Mesenchymal stem cell (in vitro differentiated cells and primary cell): ENCODE data around the gene CFTR.
"Not testable (repeated sequence)": the region's sequence is repeated elsewhere in the genome, so short reads cannot be mapped to it uniquely, and the experiment has no call there.

Source experiments
- DNase-seq: peaks from one replicate; pipeline ENCODE4 v3.0.0-alpha.2; 2013
- H2AFZ ChIP-seq: one replicate; pipeline ENCODE4 v1.6.1; 2013; ENCODE audit warnings: low read depth, mild to moderate bottlenecking, control low read depth, inconsistent platforms, low read length, moderate library complexity
- H2AK5ac ChIP-seq: 2 replicates; pipeline ENCODE4 v1.6.1; 2013; ENCODE audit warnings: low read length, moderate library complexity, mild to moderate bottlenecking, inconsistent platforms; ENCODE audit not compliant: severe bottlenecking
- H2BK120ac ChIP-seq: one replicate; pipeline ENCODE4 v1.6.1; 2013; ENCODE audit warnings: low read depth, mild to moderate bottlenecking, inconsistent platforms, low read length, moderate library complexity
- H2BK12ac ChIP-seq, 2 experiments: one replicate each; pipeline ENCODE4 v1.6.1; 2013; ENCODE audit warnings: inconsistent platforms in 2 of 2, low read length in 2 of 2, mild to moderate bottlenecking in 2 of 2, moderate library complexity in 2 of 2, control low read depth in 1 of 2
- H2BK15ac ChIP-seq: one replicate; pipeline ENCODE4 v1.6.1; 2013; ENCODE audit warnings: mild to moderate bottlenecking, low read depth, inconsistent platforms; ENCODE audit not compliant: poor library complexity, severe bottlenecking
- H2BK5ac ChIP-seq: 2 replicates; pipeline ENCODE4 v1.6.1; 2013; ENCODE audit warnings: low read depth, mild to moderate bottlenecking, low read length, control low read depth, inconsistent platforms; ENCODE audit not compliant: poor library complexity, severe bottlenecking
- H3K14ac ChIP-seq, 2 experiments: one replicate each; pipeline ENCODE4 v1.6.1; 2013; ENCODE audit warnings: inconsistent platforms in 2 of 2, low read length in 2 of 2, control low read depth in 1 of 2, mild to moderate bottlenecking in 1 of 2, moderate library complexity in 1 of 2
- H3K18ac ChIP-seq, 2 experiments: one replicate each; pipeline ENCODE4 v1.6.1; 2013; ENCODE audit warnings: inconsistent platforms in 2 of 2, low read length in 2 of 2, control low read depth in 1 of 2, low read depth in 1 of 2, mild to moderate bottlenecking in 1 of 2
- H3K23ac ChIP-seq, 2 experiments: one replicate each; pipeline ENCODE4 v1.6.1; 2013; ENCODE audit warnings: inconsistent platforms in 2 of 2, low read length in 2 of 2, mild to moderate bottlenecking in 2 of 2, moderate library complexity in 2 of 2, control low read depth in 1 of 2
- H3K27ac ChIP-seq: 2 replicates; pipeline ENCODE4 v1.5.1; 2013; ENCODE audit warnings: mild to moderate bottlenecking, moderate library complexity, low read length, control low read depth, inconsistent platforms; ENCODE audit not compliant: poor library complexity, severe bottlenecking
- H3K27me3 ChIP-seq, 2 experiments: 2 replicates each; pipeline versions ENCODE4 v1.6.1 to v1.7.0; 2013; ENCODE audit warnings: low read length in 2 of 2, mild to moderate bottlenecking in 2 of 2, moderate library complexity in 2 of 2, control low read depth in 1 of 2, inconsistent platforms in 1 of 2; ENCODE audit not compliant: control insufficient read depth in 1 of 2, insufficient read depth in 1 of 2
- H3K36me3 ChIP-seq, 2 experiments: 2 replicates each; pipeline versions ENCODE4 v1.6.1 to v1.7.0; 2013; ENCODE audit warnings: low read length in 2 of 2, control low read depth in 1 of 2, inconsistent platforms in 1 of 2, low read depth in 1 of 2, mild to moderate bottlenecking in 1 of 2; ENCODE audit not compliant: insufficient read depth in 2 of 2, control insufficient read depth in 1 of 2
- H3K4ac ChIP-seq, 2 experiments: one replicate each; pipeline ENCODE4 v1.6.1; 2013; ENCODE audit warnings: inconsistent platforms in 2 of 2, low read length in 2 of 2, mild to moderate bottlenecking in 2 of 2, moderate library complexity in 2 of 2, control low read depth in 1 of 2, low read depth in 1 of 2
- H3K4me1 ChIP-seq: 2 replicates; pipeline ENCODE4 v1.6.1; 2013; ENCODE audit warnings: low read depth, low read length, control low read depth; ENCODE audit not compliant: control insufficient read depth, insufficient read depth
- H3K4me2 ChIP-seq: 2 replicates; pipeline ENCODE4 v1.6.1; 2013; ENCODE audit warnings: low read length, mild to moderate bottlenecking, inconsistent platforms; ENCODE audit not compliant: poor library complexity, severe bottlenecking
- H3K4me3 ChIP-seq, 2 experiments: 2 replicates each; pipeline versions ENCODE4 v1.5.1 to v1.7.0; 2013; ENCODE audit warnings: low read length in 2 of 2, mild to moderate bottlenecking in 2 of 2, control low read depth in 1 of 2, low read depth in 1 of 2; ENCODE audit not compliant: insufficient read depth in 1 of 2
- H3K79me1 ChIP-seq: replicated peaks from 2 replicates; pipeline ENCODE4 v1.6.1; 2013; ENCODE audit warnings: mild to moderate bottlenecking, control low read depth, low read length, inconsistent platforms; ENCODE audit not compliant: poor library complexity, severe bottlenecking
- H3K9ac ChIP-seq: 2 replicates; pipeline ENCODE4 v1.7.0; 2013; ENCODE audit warnings: mild to moderate bottlenecking, low read length, moderate library complexity
- H3K9me3 ChIP-seq: 2 replicates; pipeline ENCODE4 v1.7.0; 2013; ENCODE audit warnings: mild to moderate bottlenecking, low read length; ENCODE audit not compliant: control insufficient read depth
- H4K8ac ChIP-seq: one replicate; pipeline ENCODE4 v1.6.1; 2013; ENCODE audit warnings: inconsistent platforms, mild to moderate bottlenecking, low read length, moderate library complexity
- H4K91ac ChIP-seq: one replicate; pipeline ENCODE4 v1.6.1; 2013; ENCODE audit warnings: mild to moderate bottlenecking, low read length, inconsistent platforms
- WGBS: methylation state at CpG from one replicate; pipeline ENCODE4 v1.1.7; 2013; ENCODE audit warnings: mixed read lengths; 5-methylcytosine and 5-hydroxymethylcytosine counted together

Gene CFTR

DNA sequence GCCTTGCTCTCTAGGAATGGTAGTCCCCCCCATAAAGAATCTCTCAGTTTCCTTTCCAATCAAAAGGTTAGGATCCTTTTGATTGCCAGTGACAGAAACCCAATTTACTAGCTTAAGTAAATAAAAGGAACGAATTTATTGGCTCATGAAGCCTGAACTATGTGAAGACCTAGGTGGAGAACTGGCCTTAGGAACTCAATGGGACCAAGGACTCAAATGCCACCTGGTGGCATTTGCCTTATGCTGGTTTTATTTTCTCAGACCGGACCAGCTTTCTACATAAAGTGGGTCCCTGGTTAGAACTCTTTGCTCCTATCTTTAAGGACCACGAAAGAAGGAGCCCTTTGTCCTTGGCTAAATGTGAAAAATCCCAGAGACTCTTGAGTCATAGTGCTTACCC is 25.4 kb downstream of the CFTR start:
- Histone ChIP-seq H2AK5ac (no peak overlapping the region), H3K4me1 (no peaks in the 10 kb centered on the region), H3K9ac (no peak overlapping the region), H4K91ac (no peak overlapping the region), H3K4me3 (no peak overlapping the region), H3K4ac (no peak overlapping the region), H3K14ac (no peak overlapping the region), H4K8ac (no peak overlapping the region), H3K27ac (no peak overlapping the region), H2BK15ac (no peak overlapping the region), H3K27me3 (no peaks in the 10 kb centered on the region), H2BK12ac (no peak overlapping the region), H3K36me3 (no peaks in the 10 kb centered on the region), H3K18ac (no peak overlapping the region), H3K9me3 (no peaks in the 10 kb centered on the region), H2BK5ac (no peak overlapping the region), H2AFZ (no peak overlapping the region), H3K23ac (no peak overlapping the region), H3K79me1 (no peaks in the 10 kb centered on the region), H3K4me2 (no peak overlapping the region), H2BK120ac (no peak overlapping the region)
- DNase-seq: no peak
- WGBS: 76% methylated on average over 3 of the region's 3 CpGs

DNA sequence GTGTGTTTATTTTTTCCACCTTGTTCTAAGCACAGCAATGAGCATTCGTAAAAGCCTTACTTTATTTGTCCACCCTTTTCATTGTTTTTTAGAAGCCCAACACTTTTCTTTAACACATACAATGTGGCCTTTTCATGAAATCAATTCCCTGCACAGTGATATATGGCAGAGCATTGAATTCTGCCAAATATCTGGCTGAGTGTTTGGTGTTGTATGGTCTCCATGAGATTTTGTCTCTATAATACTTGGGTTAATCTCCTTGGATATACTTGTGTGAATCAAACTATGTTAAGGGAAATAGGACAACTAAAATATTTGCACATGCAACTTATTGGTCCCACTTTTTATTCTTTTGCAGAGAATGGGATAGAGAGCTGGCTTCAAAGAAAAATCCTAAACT is 28.9 kb downstream of the CFTR start:
- H4K91ac ChIP-seq: no peak overlapping the region
- no peaks in the 10 kb centered on the region for H3K36me3 ChIP-seq
- no peak overlapping the region for H2BK5ac ChIP-seq
- H2AK5ac ChIP-seq: no peak overlapping the region
- no peak overlapping the region for H3K4me3 ChIP-seq
- H3K9me3 ChIP-seq: no peaks in the 10 kb centered on the region
- H4K8ac ChIP-seq: no peak overlapping the region
- no peak overlapping the region for H2BK15ac ChIP-seq
- no peak overlapping the region for H3K9ac ChIP-seq
- H3K27ac ChIP-seq: no peak overlapping the region
- no peaks in the 10 kb centered on the region for H3K79me1 ChIP-seq
- no peak overlapping the region for H3K18ac ChIP-seq
- H3K14ac ChIP-seq: no peak overlapping the region
- H3K4ac ChIP-seq: no peak overlapping the region
- no CpG with 5 or more reads among the region's 1 CpG for WGBS
- H3K27me3 ChIP-seq: no peaks in the 10 kb centered on the region
- no peak overlapping the region for H2BK120ac ChIP-seq
- DNase-seq: no peak
- no peaks in the 10 kb centered on the region for H3K4me1 ChIP-seq
- H3K23ac ChIP-seq: no peak overlapping the region
- H2BK12ac ChIP-seq: no peak overlapping the region
- no peak overlapping the region for H2AFZ ChIP-seq
- H3K4me2 ChIP-seq: no peak overlapping the region

DNA sequence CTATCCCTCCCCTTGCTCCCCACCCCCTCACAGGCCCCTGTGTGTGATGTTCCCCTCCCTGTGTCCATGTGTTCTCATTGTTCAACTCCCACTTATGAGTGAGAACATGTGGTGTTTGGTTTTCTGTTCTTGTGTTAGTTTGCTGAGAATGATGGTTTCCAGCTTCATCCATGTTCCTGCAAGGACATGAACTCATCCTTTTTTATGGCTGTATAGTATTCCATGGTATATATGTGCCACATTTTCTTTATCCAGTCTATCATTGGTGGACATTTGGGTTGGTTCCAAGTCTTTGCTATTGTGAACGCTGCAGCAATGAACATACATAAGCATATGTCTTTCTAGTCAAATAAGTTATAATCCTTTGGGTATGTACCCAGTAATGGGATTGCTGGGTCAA is 37.4 kb downstream of the CFTR start:
- not testable (repeated sequence) for H3K4ac ChIP-seq, H3K4me3 ChIP-seq, H3K27ac ChIP-seq, H2AK5ac ChIP-seq, H2AFZ ChIP-seq, H3K23ac ChIP-seq, H3K79me1 ChIP-seq, H3K14ac ChIP-seq, DNase-seq, H2BK12ac ChIP-seq, H3K9ac ChIP-seq, H3K9me3 ChIP-seq, H3K18ac ChIP-seq, H3K4me1 ChIP-seq, H4K8ac ChIP-seq, H3K27me3 ChIP-seq, H4K91ac ChIP-seq, H2BK120ac ChIP-seq, H2BK15ac ChIP-seq, H3K36me3 ChIP-seq, H3K4me2 ChIP-seq, H2BK5ac ChIP-seq
- 100% methylated on average over 1 of the region's 1 CpG for WGBS

DNA sequence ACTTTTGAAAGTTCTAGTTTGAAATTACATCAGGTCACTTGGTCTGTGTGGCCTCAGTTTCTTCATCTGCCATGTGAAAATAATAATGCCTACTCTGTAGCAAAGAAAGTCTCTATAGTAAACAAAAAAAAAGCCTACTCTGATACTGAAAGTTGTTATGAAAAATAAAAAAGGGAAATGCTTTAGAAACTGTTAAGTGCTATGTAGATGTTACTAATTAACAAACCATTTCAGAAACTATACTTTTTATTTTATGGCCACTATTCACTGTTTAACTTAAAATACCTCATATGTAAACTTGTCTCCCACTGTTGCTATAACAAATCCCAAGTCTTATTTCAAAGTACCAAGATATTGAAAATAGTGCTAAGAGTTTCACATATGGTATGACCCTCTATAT is 50.6 kb downstream of the CFTR start:
- Histone ChIP-seq H3K36me3 (no peaks in the 10 kb centered on the region), H3K9me3 (no peaks in the 10 kb centered on the region), H3K14ac (no peak overlapping the region), H3K4me2 (no peak overlapping the region), H3K27me3 (no peaks in the 10 kb centered on the region), H2BK12ac (no peak overlapping the region), H3K18ac (no peak overlapping the region), H4K8ac (no peak overlapping the region), H3K4me3 (no peak overlapping the region), H2AFZ (no peak overlapping the region), H3K4me1 (no peaks in the 10 kb centered on the region), H3K9ac (no peak overlapping the region), H4K91ac (no peak overlapping the region), H2BK5ac (no peak overlapping the region), H2AK5ac (no peak overlapping the region), H2BK120ac (no peak overlapping the region), H2BK15ac (no peak overlapping the region), H3K23ac (no peak overlapping the region), H3K27ac (no peak overlapping the region), H3K79me1 (no peaks in the 10 kb centered on the region), H3K4ac (no peak overlapping the region)
- no peak for DNase-seq
